ENCODE measurements around the gene PGGT1B.

GRCh38 chr5:115271295-115272050 lies 8.8 kb upstream of the PGGT1B start:
- TF ChIP-seq USF2 (IDR thresholded peaks at IDR 0.05; ENCODE audit: low read length), result no peak
- TF ChIP-seq POLR2AphosphoS5 (IDR thresholded peaks at IDR 0.05; ENCODE audit: low read depth, low read length), result no peak
- no peak for TF ChIP-seq CTCF (IDR thresholded peaks at IDR 0.05; ENCODE audit: control extremely low read depth in 1 of 3, insufficient read depth in 1 of 3, low read depth in 1 of 3, low read length in 3 of 3)
- TF ChIP-seq E2F6 (IDR thresholded peaks at IDR 0.05), result no peak
- no peak for TF ChIP-seq MAFK (IDR thresholded peaks at IDR 0.05; ENCODE audit: low read depth, low read length)

Data from H1 (cell line).